HG03442 (cell line): ENCODE measurements around the gene PHC2.

Source experiments
- ATAC-seq: cut with Tn5 transposase; IDR thresholded peaks from one replicate; pipeline ENCODE4 v1.9.1; 2021; ENCODE audit warnings: mild to moderate bottlenecking, moderate library complexity; ENCODE audit not compliant: unreplicated experiment

The PHC2 gene

GRCh38 chr1:33454646-33455282 is 23.9 kb upstream of the PHC2 start:
- ATAC-seq = no peak

GRCh38 chr1:33446590-33446989 is 15.7 kb upstream of the PHC2 start:
- ATAC-seq = no peak

GRCh38 chr1:33445108-33445507 is 14.2 kb upstream of the PHC2 start:
- no peak for ATAC-seq

GRCh38 chr1:33443705-33444180 is 12.8 kb upstream of the PHC2 start:
- no peak for ATAC-seq

GRCh38 chr1:33443080-33443704 is 12.3 kb upstream of the PHC2 start:
- no peak for ATAC-seq

- no peak for ATAC-seq
Observed at GRCh38 chr1:33442141-33442540, 11.2 kb upstream of the PHC2 start.

GRCh38 chr1:33441088-33441745 is 10.3 kb upstream of the PHC2 start:
- no peak for ATAC-seq

GRCh38 chr1:33439662-33440061 is 8.8 kb upstream of the PHC2 start:
- no peak for ATAC-seq

- no peak for ATAC-seq
Observed at GRCh38 chr1:33438364-33439160, 7.7 kb upstream of the PHC2 start.

GRCh38 chr1:33436557-33437285 is 5.8 kb upstream of the PHC2 start:
- no peak for ATAC-seq

GRCh38 chr1:33435096-33435820 is 4.4 kb upstream of the PHC2 start:
- ATAC-seq = no peak

- ATAC-seq = no peak
Observed at GRCh38 chr1:33434363-33434750, 3.5 kb upstream of the PHC2 start.

- no peak for ATAC-seq
Observed at GRCh38 chr1:33433509-33434362, 2.8 kb upstream of the PHC2 start.

- ATAC-seq = no peak
Observed at GRCh38 chr1:33429856-33430691, 821 bp downstream of the PHC2 start.

GRCh38 chr1:33429332-33429731 is 1.6 kb downstream of the PHC2 start:
- no peak for ATAC-seq

GRCh38 chr1:33428661-33429060 is 2.2 kb downstream of the PHC2 start:
- ATAC-seq = no peak

- ATAC-seq = no peak
Observed at GRCh38 chr1:33426916-33427315, 4.0 kb downstream of the PHC2 start.

- ATAC-seq = no peak
Observed at GRCh38 chr1:33425900-33426299, 5.0 kb downstream of the PHC2 start.
